Activated T-cell treated with anti-CD3 and anti-CD28 coated beads, Interleukin-2, amount 50 U/mL, for 4 hours (primary cell): Measurements from ENCODE around the gene CACNG4. TPM values are rescaled to one million over a fixed set of nuclear protein-coding genes. Genes with fewer than 3 reads are reported as not detected.

Experiments
- ATAC-seq, 2 donors: fragments of 200-7000 bp; cut with Tn5 transposase; one replicate each; pipeline ENCODE4 v1.10.0; 2021
- DNase-seq: peaks from one replicate; pipeline ENCODE4 v3.0.0-alpha.2; 2020
- H3K27me3 Mint-ChIP-seq: one replicate; pipeline ENCODE4 v1.8.0; 2021; ENCODE audit warnings: low read depth, mixed read lengths
- H3K36me3 Mint-ChIP-seq: one replicate; pipeline ENCODE4 v1.8.0; 2022; ENCODE audit warnings: mixed read lengths; ENCODE audit not compliant: insufficient read depth
- H3K4me1 Mint-ChIP-seq: one replicate; pipeline ENCODE4 v1.8.0; 2021; ENCODE audit warnings: low read depth, mixed read lengths
- H3K4me3 Mint-ChIP-seq: one replicate; pipeline ENCODE4 v1.8.0; 2021; ENCODE audit warnings: mild to moderate bottlenecking, moderate library complexity, mixed read lengths
- H3K9me3 Mint-ChIP-seq: one replicate; pipeline ENCODE4 v1.8.0; 2021; ENCODE audit warnings: mixed read lengths
- total RNA-seq, 3 donors: library from RNA; stranded (reverse); gene quantifications; one replicate each; pipeline ENCODE4 v1.2.1, GENCODE V29; 2021

Gene CACNG4
- total RNA-seq, 3 donors from 2014 or later, result 0.05 TPM; not detected in 2

GRCh38 chr17:67066717-67067116 is 102.2 kb downstream of the CACNG4 start:
- DNase-seq (no peak), ATAC-seq (no peak)
- Mint-ChIP-seq H3K27me3 (no peaks in the 10 kb centered on the region), H3K4me1 (no peaks in the 10 kb centered on the region), H3K4me3 (no peak overlapping the region), H3K9me3 (no peaks in the 10 kb centered on the region), H3K36me3 (peaks cover 20% of the 10 kb centered on the region)

DNA sequence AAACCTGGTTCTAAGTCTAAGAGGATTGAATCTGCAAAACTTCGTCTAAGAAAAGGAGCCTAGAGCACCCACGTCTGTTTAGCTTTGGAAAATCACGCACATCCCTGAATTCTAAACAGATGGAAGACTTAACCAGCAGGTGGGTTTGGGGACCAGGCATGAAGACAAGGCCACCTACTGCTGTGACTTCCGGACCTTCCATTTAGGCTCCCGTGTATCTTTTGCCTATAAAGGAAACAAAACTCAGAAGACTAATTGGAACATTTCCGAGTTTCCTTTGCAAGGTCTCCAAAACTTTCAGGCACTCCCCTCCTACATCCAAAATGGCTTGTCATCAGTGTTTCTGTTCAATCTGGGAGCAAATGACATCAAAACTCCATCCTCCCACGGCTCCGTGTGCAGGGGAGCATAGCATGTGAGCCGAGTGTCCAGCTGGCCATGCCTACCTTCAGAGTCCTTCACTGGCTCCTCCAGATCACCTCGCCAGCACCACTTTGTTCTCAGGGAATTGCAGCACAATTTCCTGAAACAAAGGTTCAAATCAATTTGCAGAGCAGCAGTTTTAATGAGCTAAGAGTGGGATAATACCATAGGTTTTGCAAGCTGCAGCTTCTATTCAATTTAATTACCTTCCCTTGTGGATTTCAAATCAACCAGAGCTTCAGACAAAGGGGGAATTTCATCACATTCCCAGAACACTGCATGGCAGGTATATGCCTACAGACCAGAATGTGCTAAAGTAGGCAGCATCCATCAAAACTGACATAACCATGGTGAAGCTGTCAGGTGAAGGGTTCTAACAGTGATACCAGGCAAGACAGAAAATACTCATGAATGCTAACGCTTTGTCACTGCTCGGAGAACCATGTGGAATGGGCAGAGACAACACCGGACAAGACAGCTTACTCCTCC is 103.3 kb downstream of the CACNG4 start:
- DNase-seq (no peak), ATAC-seq (no peak)
- no peak overlapping the region for H3K4me3 Mint-ChIP-seq
- peaks cover 24% of the 10 kb centered on the region for H3K36me3 Mint-ChIP-seq
- no peaks in the 10 kb centered on the region for H3K9me3 Mint-ChIP-seq
- no peaks in the 10 kb centered on the region for H3K27me3 Mint-ChIP-seq
- no peaks in the 10 kb centered on the region for H3K4me1 Mint-ChIP-seq

DNA sequence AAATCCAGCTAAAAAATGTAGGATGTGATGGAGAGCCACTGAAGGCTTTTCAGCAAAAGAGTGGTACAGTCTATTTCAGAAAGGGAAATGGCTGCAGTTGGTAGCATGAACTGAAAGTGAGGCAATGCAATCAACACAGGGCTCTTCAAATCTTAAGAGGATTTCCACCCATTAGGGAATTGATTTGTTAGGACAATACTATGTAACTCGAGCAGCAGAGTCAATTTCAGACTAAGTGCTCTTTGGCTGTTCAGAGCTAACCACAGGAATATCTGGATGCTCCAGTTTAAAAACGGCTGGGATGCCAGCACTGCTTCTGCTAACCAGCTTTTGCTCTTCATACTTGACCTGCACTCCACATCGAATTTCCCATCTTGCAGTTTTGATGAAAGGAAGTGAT is 104.5 kb downstream of the CACNG4 start:
- no peaks in the 10 kb centered on the region for H3K9me3 Mint-ChIP-seq
- H3K36me3 Mint-ChIP-seq, result peaks cover 29% of the 10 kb centered on the region

GRCh38 chr17:67069603-67070136 is 105.2 kb downstream of the CACNG4 start:
- DNase-seq, result no peak
- Mint-ChIP-seq H3K4me1 (no peaks in the 10 kb centered on the region), H3K9me3 (no peaks in the 10 kb centered on the region), H3K4me3 (no peak overlapping the region), H3K36me3 (peaks cover 29% of the 10 kb centered on the region), H3K27me3 (no peaks in the 10 kb centered on the region)
- no peak for ATAC-seq

More for the DNA sequence above, 104.5 kb downstream of the CACNG4 start:
- Mint-ChIP-seq H3K27me3 (no peaks in the 10 kb centered on the region), H3K4me3 (no peak overlapping the region), H3K4me1 (no peaks in the 10 kb centered on the region)
- ATAC-seq (no peak), DNase-seq (no peak)

DNA sequence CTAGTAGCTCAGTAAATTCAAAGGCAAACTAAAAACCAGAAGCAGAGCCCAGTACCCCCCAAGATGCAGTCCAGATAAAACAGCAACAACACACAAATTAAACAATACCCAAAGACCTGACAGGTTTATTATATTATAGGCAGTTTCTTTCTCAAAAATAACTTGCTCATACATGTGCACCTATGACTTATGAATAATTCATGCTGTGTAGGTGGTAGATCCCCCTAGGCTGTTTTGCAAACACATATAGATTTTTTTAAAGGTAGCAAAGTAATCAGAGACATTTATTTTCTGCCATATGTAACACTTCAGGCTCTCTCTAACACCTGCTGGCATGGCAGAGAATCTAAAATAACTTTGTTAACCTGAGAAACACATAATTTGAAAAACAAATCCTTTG is 107.1 kb downstream of the CACNG4 start:
- no peak overlapping the region for H3K4me3 Mint-ChIP-seq
- no peaks in the 10 kb centered on the region for H3K9me3 Mint-ChIP-seq
- ATAC-seq (no peak), DNase-seq (no peak)
- H3K4me1 Mint-ChIP-seq, result no peaks in the 10 kb centered on the region
- peaks cover 31% of the 10 kb centered on the region for H3K36me3 Mint-ChIP-seq
- no peaks in the 10 kb centered on the region for H3K27me3 Mint-ChIP-seq

DNA sequence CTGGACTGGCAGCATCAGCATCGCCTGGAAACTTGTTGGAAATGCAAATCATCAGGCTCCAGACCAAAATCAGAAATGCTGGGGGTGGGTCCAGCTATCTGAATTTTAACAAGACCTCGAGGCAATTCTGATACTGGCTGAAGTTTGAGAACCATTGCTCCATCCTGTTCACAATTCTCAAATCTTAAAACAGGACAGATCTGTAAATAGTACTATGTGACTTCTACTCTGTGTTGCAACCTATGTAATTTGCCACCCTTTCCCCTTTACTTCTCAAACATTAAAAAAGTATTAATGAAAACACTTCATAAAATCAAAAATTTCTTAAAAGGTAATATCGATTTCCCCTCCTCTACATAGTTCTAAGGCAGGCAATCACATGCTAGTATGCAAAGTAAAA is 108.4 kb downstream of the CACNG4 start:
- Mint-ChIP-seq H3K4me3 (no peak overlapping the region), H3K36me3 (peaks cover 33% of the 10 kb centered on the region), H3K27me3 (no peaks in the 10 kb centered on the region), H3K4me1 (no peaks in the 10 kb centered on the region), H3K9me3 (no peaks in the 10 kb centered on the region)
- DNase-seq, result no peak
- no peak for ATAC-seq

DNA sequence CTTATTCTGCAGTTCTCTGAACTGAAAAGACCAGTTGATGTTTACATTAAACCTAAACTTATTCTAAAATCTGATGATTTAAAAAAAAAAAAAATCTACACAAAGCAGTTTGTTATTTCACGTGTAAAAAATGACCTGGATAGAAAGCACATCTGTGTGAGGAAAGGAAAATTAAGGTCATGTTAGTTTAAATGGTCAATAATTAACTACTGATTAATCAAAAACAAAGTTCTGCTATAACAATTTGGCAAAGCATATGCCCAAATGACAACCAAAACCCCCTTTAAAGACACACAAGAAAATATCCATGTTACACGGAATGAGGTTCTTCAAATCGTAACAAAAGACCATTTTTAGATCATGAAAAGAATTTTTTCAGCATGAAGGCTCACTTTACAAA is 110.3 kb downstream of the CACNG4 start:
- DNase-seq (no peak), ATAC-seq (no peak)
- no peaks in the 10 kb centered on the region for H3K27me3 Mint-ChIP-seq
- peaks cover 34% of the 10 kb centered on the region for H3K36me3 Mint-ChIP-seq
- no peaks in the 10 kb centered on the region for H3K9me3 Mint-ChIP-seq
- H3K4me3 Mint-ChIP-seq, result no peak overlapping the region
- no peaks in the 10 kb centered on the region for H3K4me1 Mint-ChIP-seq

DNA sequence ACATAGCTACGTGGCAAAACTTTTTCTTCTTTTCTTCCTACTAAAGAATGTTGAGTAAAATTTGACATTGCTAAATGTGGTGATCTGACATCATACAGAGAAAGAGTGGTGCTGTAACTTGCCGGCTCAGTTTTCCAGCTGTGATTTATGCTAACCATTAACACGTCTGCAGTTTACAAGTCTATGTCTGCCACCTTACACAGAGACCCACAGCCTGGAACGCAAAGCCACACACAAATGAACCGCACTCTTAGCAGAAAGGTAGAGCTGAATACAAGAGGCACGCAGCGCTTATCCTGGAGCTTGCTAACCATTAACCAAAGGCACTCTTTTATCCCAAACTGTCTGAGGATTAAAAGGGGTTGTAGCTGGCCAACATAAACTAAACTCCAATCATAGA is 111.8 kb downstream of the CACNG4 start:
- no peak for ATAC-seq

GRCh38 chr17:67078292-67078691 is 113.8 kb downstream of the CACNG4 start:
- no peak for ATAC-seq
- Mint-ChIP-seq H3K4me3 (no peak overlapping the region), H3K4me1 (peaks cover 17% of the 10 kb centered on the region), H3K9me3 (no peaks in the 10 kb centered on the region), H3K27me3 (no peaks in the 10 kb centered on the region), H3K36me3 (peaks cover 20% of the 10 kb centered on the region)
- no peak for DNase-seq

More for the DNA sequence above, 111.8 kb downstream of the CACNG4 start:
- DNase-seq, result no peak
- peaks cover 7% of the 10 kb centered on the region for H3K4me1 Mint-ChIP-seq
- peaks cover 29% of the 10 kb centered on the region for H3K36me3 Mint-ChIP-seq
- H3K9me3 Mint-ChIP-seq, result no peaks in the 10 kb centered on the region
- H3K27me3 Mint-ChIP-seq, result no peaks in the 10 kb centered on the region
- H3K4me3 Mint-ChIP-seq, result no peak overlapping the region

- Mint-ChIP-seq H3K4me1 (peaks cover 21% of the 10 kb centered on the region), H3K9me3 (no peaks in the 10 kb centered on the region), H3K4me3 (no peak overlapping the region), H3K36me3 (peaks cover 13% of the 10 kb centered on the region), H3K27me3 (no peaks in the 10 kb centered on the region)
- no peak for DNase-seq
- no peak for ATAC-seq
Observed at GRCh38 chr17:67079491-67079890, 115.0 kb downstream of the CACNG4 start.

DNA sequence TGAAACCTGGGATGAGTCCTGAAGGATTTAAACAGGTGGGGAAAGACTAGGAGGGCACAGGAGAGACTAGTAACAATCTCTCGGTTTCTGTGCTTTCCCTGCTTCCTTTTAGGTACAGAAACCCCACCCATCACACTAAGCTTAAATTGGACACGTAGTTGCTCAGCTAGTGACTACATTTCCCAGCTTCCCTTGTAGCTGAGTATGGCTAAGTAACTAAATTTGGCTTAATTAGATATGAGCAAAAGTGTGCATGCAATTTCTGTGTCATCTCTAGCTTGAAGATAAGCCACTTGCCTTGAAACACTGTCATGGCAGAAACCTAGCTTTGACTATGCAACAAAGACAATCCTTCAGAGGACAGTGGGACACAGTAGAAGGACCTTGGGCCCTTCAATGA is 116.3 kb downstream of the CACNG4 start:
- Mint-ChIP-seq H3K36me3 (peaks cover 14% of the 10 kb centered on the region), H3K9me3 (no peaks in the 10 kb centered on the region), H3K4me1 (peaks cover 21% of the 10 kb centered on the region), H3K4me3 (no peak overlapping the region), H3K27me3 (no peaks in the 10 kb centered on the region)
- ATAC-seq (peak; percentile 18 to 34), DNase-seq (no peak)

DNA sequence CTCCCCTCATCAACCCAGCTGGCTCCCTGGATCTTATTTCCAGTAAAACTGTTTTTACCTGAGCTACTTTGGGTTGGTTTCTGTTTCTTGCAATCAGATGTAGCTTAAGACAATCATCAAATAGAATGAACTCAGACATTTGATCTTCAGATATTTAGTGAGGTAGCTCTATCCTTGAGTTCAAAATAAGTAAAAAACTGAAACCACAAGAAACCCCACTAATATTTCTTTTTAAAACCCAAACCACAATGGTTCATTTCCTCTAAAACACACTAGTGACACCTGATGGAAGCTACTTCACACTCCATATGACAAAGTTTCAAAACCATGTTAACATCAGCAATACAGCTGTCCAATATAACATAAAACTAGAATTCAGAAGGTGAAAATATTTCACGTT is 117.6 kb downstream of the CACNG4 start:
- Mint-ChIP-seq H3K4me1 (peaks cover 21% of the 10 kb centered on the region), H3K36me3 (peaks cover 15% of the 10 kb centered on the region), H3K9me3 (no peaks in the 10 kb centered on the region), H3K4me3 (no peak overlapping the region), H3K27me3 (no peaks in the 10 kb centered on the region)
- DNase-seq, result no peak
- peak; percentile 60 to 67 for ATAC-seq
